Measurements from ENCODE around the gene DNAJB13. TPM values are rescaled to one million over a fixed set of nuclear protein-coding genes. Genes with fewer than 3 reads are reported as not detected.

Gene DNAJB13
- total and polyA plus RNA-seq, 12 donors = 0.14 to 0.65 (median 0.34) TPM; not detected in 4

DNA sequence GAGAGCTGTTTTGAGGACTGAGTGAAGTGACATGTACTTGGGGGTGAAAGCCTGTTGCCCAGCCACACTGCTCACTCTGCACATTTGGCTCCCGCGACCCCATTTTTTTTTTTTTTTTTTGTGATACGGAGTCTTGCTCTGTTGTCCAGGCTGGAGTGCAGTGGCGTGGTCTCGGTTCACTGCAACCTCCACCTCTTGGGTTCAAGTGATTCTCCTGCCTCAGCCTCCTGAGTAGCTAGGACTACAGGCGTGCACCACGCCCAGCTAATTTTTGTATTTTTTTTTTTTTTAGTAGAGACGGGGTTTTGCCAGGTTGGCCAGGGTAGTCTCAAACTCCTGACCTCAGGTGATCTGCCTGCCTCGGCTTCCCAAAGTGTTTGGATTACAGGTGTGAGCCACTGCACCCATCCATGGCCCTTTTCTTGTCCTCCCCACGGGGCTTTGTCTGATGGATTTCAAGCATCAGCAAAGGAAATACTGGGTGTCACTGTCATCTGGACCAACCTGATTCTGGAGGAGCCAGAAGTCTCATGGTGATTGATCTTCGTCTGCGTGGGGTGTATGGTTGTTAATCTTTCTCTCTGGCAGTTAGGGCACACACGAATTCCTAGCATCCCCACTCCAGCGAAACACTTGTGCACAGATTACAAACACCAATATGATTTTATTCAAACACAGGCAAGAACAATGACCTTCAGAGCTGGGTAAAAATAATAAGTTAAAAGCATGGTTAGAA, 61.4 kb downstream of the DNAJB13 start:
- Histone ChIP-seq H3K36me3 (replicated peaks in 1 of 2) (no peaks in the 10 kb centered on the region), H3K27ac (no peak overlapping the region), H3K4me3 (no peak overlapping the region), H3K4me1 (replicated peaks in 1 of 2) (peaks cover 0 to 4% of the 10 kb centered on the region in 2 donors), H3K9me3 (replicated peaks in 1 of 3) (no peaks in the 10 kb centered on the region), H3K27me3 (no peaks in the 10 kb centered on the region)
- intact Hi-C loops (cut with DNase I) = no loop called here
- no peak for TF ChIP-seq POLR2A (IDR thresholded peaks at IDR 0.05)
- TF ChIP-seq, protein P1, sequence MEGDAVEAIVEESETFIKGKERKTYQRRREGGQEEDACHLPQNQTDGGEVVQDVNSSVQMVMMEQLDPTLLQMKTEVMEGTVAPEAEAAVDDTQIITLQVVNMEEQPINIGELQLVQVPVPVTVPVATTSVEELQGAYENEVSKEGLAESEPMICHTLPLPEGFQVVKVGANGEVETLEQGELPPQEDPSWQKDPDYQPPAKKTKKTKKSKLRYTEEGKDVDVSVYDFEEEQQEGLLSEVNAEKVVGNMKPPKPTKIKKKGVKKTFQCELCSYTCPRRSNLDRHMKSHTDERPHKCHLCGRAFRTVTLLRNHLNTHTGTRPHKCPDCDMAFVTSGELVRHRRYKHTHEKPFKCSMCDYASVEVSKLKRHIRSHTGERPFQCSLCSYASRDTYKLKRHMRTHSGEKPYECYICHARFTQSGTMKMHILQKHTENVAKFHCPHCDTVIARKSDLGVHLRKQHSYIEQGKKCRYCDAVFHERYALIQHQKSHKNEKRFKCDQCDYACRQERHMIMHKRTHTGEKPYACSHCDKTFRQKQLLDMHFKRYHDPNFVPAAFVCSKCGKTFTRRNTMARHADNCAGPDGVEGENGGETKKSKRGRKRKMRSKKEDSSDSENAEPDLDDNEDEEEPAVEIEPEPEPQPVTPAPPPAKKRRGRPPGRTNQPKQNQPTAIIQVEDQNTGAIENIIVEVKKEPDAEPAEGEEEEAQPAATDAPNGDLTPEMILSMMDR (IDR thresholded peaks at IDR 0.05) = no peak
- 95 to 96% (median 95%) methylated on average over 14 of the region's 14 CpGs for WGBS, 4 donors
- DNase-seq = no peak

GRCh38 chr11:74013141-74013540, 62.3 kb downstream of the DNAJB13 start:
- intact Hi-C loops (cut with DNase I) = no loop called here
- peaks cover 6 to 9% of the 10 kb centered on the region in 2 donors for H3K4me1 ChIP-seq (replicated peaks in 1 of 2)
- H3K27me3 ChIP-seq = no peaks in the 10 kb centered on the region
- no peak for DNase-seq
- TF ChIP-seq, protein P1 (IDR thresholded peaks at IDR 0.05) = no peak
- no peak for TF ChIP-seq POLR2A (IDR thresholded peaks at IDR 0.05)
- no peaks in the 10 kb centered on the region for H3K36me3 ChIP-seq (replicated peaks in 1 of 2)
- H3K9me3 ChIP-seq (replicated peaks in 1 of 3) = no peaks in the 10 kb centered on the region
- no peak overlapping the region for H3K27ac ChIP-seq
- WGBS, 4 donors = 95 to 100% (median 96%) methylated on average over 7 to 8 of the region's 8 CpGs
- H3K4me3 ChIP-seq = no peak overlapping the region

DNA sequence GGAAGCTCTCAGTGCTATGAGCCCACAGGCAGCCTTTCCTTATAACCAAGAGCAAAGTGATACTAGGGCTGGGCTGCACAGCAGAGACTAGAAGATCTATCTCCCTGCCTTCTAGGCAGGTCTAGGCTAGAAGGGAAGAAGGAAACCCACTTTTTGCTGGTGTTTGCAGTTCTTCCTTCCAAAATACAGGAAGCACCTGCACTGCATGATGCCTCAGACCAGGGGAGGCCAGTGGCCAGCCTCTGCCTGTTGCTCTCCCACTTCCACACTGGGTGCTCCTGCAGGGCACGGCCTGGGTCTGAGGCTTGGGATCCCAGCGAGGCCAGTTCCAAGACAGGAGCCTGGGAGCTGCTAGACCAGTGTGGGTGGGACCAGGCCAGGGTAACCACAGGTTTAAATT, 64.1 kb downstream of the DNAJB13 start:
- Histone ChIP-seq H3K36me3 (replicated peaks in 1 of 2) (no peaks in the 10 kb centered on the region), H3K4me1 (replicated peaks in 1 of 2) (peaks cover 21 to 25% of the 10 kb centered on the region in 2 donors), H3K4me3 (no peak overlapping the region), H3K9me3 (replicated peaks in 1 of 3) (no peaks in the 10 kb centered on the region), H3K27ac (no peak overlapping the region), H3K27me3 (no peaks in the 10 kb centered on the region)
- intact Hi-C loops (cut with DNase I) = no loop called here
- TF ChIP-seq, protein P1 (IDR thresholded peaks at IDR 0.05) = no peak
- no peak for TF ChIP-seq POLR2A (IDR thresholded peaks at IDR 0.05)
- peak in 1 of 7 donors; percentile 27 for DNase-seq
- 85 to 96% (median 90%) methylated on average over 2 of the region's 2 CpGs; no CpG with 5 or more reads in 1 of the 4 donors for WGBS, 4 donors

- Histone ChIP-seq H3K4me3 (no peak overlapping the region), H3K36me3 (replicated peaks in 1 of 2) (no peaks in the 10 kb centered on the region), H3K4me1 (replicated peaks in 1 of 2) (peaks cover 21 to 27% of the 10 kb centered on the region in 2 donors), H3K9me3 (replicated peaks in 1 of 3) (no peaks in the 10 kb centered on the region), H3K27me3 (no peaks in the 10 kb centered on the region), H3K27ac (no peak overlapping the region)
- WGBS, 4 donors = 87 to 90% (median 89%) methylated on average over 5 of the region's 5 CpGs
- TF ChIP-seq, protein P1 (IDR thresholded peaks at IDR 0.05) = no peak
- no peak for TF ChIP-seq POLR2A (IDR thresholded peaks at IDR 0.05)
- no peak for DNase-seq
- intact Hi-C loops (cut with DNase I) = no loop called here
Measured at GRCh38 chr11:74015919-74016684, 65.3 kb downstream of the DNAJB13 start.

Measured in adrenal gland (tissue), 12 donors.